NCI-H2227 (cell line): ENCODE measurements around the gene C12orf54.
"Not testable (repeated sequence)": the region's sequence is repeated elsewhere in the genome, so short reads cannot be mapped to it uniquely, and the experiment has no call there.

Source experiments
- DNase-seq: peaks from one replicate; lab custom pipeline; 2025; ENCODE audit not compliant: unreplicated experiment; lab: John Stamatoyannopoulos, UW

The C12orf54 gene

GRCh38 chr12:48482198-48482597, at the start of gene C12orf54:
Gene C12orf54, plus strand, starts transcription at chr12:48482498. Its CDS starts 799 bp downstream, at chr12:48483297.
- DNase-seq = no peak

GRCh38 chr12:48434016-48434415, 48.3 kb upstream of the C12orf54 start:
- DNase-seq = not testable (repeated sequence)

- DNase-seq = no peak
Measured at GRCh38 chr12:48441069-48441468, 41.2 kb upstream of the C12orf54 start.

GRCh38 chr12:48442179-48442847, 40.0 kb upstream of the C12orf54 start:
- DNase-seq = no peak

- DNase-seq = no peak
Measured at GRCh38 chr12:48445538-48445937, 36.8 kb upstream of the C12orf54 start.

GRCh38 chr12:48446161-48446776, 36.0 kb upstream of the C12orf54 start:
- no peak for DNase-seq

GRCh38 chr12:48447755-48448154, 34.5 kb upstream of the C12orf54 start:
- no peak for DNase-seq

- DNase-seq = no peak
Measured at GRCh38 chr12:48451372-48451771, 30.9 kb upstream of the C12orf54 start.

- not testable (repeated sequence) for DNase-seq
Measured at GRCh38 chr12:48452961-48453360, 29.3 kb upstream of the C12orf54 start.

- no peak for DNase-seq
Measured at GRCh38 chr12:48454667-48455066, 27.6 kb upstream of the C12orf54 start.

GRCh38 chr12:48455116-48455515, 27.2 kb upstream of the C12orf54 start:
- no peak for DNase-seq

- DNase-seq = no peak
Measured at GRCh38 chr12:48459259-48459658, 23.0 kb upstream of the C12orf54 start.

- DNase-seq = not testable (repeated sequence)
Measured at GRCh38 chr12:48469027-48469426, 13.3 kb upstream of the C12orf54 start.

- DNase-seq = no peak
Measured at GRCh38 chr12:48472259-48472658, 10.0 kb upstream of the C12orf54 start, which contains the start of gene ANP32D. Gene ANP32D, plus strand, starts transcription at chr12:48472559. Its CDS starts 106 bp downstream, at chr12:48472665.

GRCh38 chr12:48473061-48473460, 9.2 kb upstream of the C12orf54 start:
- no peak for DNase-seq

GRCh38 chr12:48474497-48474896, 7.8 kb upstream of the C12orf54 start:
- not testable (repeated sequence) for DNase-seq

- DNase-seq = no peak
Measured at GRCh38 chr12:48482930-48483329, 632 bp downstream of the C12orf54 start.

GRCh38 chr12:48486261-48486660, 4.0 kb downstream of the C12orf54 start:
- no peak for DNase-seq

GRCh38 chr12:48486679-48487078, 4.4 kb downstream of the C12orf54 start:
- no peak for DNase-seq

- no peak for DNase-seq
Measured at GRCh38 chr12:48489012-48489411, 6.7 kb downstream of the C12orf54 start.

- not testable (repeated sequence) for DNase-seq
Measured at GRCh38 chr12:48489456-48489855, 7.2 kb downstream of the C12orf54 start.

GRCh38 chr12:48500281-48500680, 18.0 kb downstream of the C12orf54 start:
- DNase-seq = not testable (repeated sequence)
